NOMO-1 (cell line): ENCODE measurements around the gene EVI2B.
"Not testable (repeated sequence)": the region's sequence is repeated elsewhere in the genome, so short reads cannot be mapped to it uniquely, and the experiment has no call there.

Experiments
- DNase-seq, 2 experiments: peaks; one replicate each; lab custom pipeline; 2025; ENCODE audit not compliant: unreplicated experiment in 2 of 2; lab: John Stamatoyannopoulos, UW

Gene EVI2B

GRCh38 chr17:31273516-31273915 is 40.3 kb downstream of the EVI2B start:
- no peak for DNase-seq

- DNase-seq = no peak
These were observed 41.1 kb downstream of the EVI2B start for GRCh38 chr17:31272803-31273202.

GRCh38 chr17:31272236-31272635 is 41.6 kb downstream of the EVI2B start:
- no peak for DNase-seq

- DNase-seq = no peak
These were observed 44.3 kb downstream of the EVI2B start for GRCh38 chr17:31269578-31269983.

- no peak for DNase-seq
These were observed 44.7 kb downstream of the EVI2B start for GRCh38 chr17:31269036-31269577.

- DNase-seq = no peak
These were observed 47.8 kb downstream of the EVI2B start for GRCh38 chr17:31266042-31266441.

GRCh38 chr17:31262923-31263322 is 50.9 kb downstream of the EVI2B start:
- DNase-seq = not testable (repeated sequence)

- no peak for DNase-seq
These were observed 52.3 kb downstream of the EVI2B start for GRCh38 chr17:31261601-31262000.

GRCh38 chr17:31260151-31260550 is 53.7 kb downstream of the EVI2B start:
- DNase-seq = no peak

GRCh38 chr17:31256936-31257335 is 56.9 kb downstream of the EVI2B start:
- DNase-seq = no peak

GRCh38 chr17:31254654-31255053 is 59.2 kb downstream of the EVI2B start:
- no peak for DNase-seq
